ENCODE measurements around the gene CYP26A1.

Gene CYP26A1

GRCh38 chr10:93077860-93078337, 4.2 kb downstream of the CYP26A1 start:
- H3K4me2 ChIP-seq (ENCODE audit: low read depth, low read length, poor library complexity, severe bottlenecking), result no peak overlapping the region
- no peaks in the 10 kb centered on the region for H3K36me3 ChIP-seq (ENCODE audit: insufficient read depth, low read length)
- peaks cover 13% of the 10 kb centered on the region for H3K4me1 ChIP-seq (ENCODE audit: insufficient read depth, low read length, poor library complexity, severe bottlenecking)
- H3K79me2 ChIP-seq (ENCODE audit: insufficient read depth, low read length), result no peaks in the 10 kb centered on the region
- H3F3A ChIP-seq (ENCODE audit: low read depth), result no peaks in the 10 kb centered on the region
- H3K9me2 ChIP-seq (replicated peaks; ENCODE audit: low read depth, low read length), result no peaks in the 10 kb centered on the region
- H3K27me3 ChIP-seq (ENCODE audit: insufficient read depth, low read length, poor library complexity, severe bottlenecking), result no peaks in the 10 kb centered on the region
- H4K20me1 ChIP-seq (ENCODE audit: insufficient read depth, low read length, poor library complexity, severe bottlenecking), result no peaks in the 10 kb centered on the region
- H3K4me3 ChIP-seq (ENCODE audit: low read length, poor library complexity, severe bottlenecking), result no peak overlapping the region
- TF ChIP-seq, protein P1, sequence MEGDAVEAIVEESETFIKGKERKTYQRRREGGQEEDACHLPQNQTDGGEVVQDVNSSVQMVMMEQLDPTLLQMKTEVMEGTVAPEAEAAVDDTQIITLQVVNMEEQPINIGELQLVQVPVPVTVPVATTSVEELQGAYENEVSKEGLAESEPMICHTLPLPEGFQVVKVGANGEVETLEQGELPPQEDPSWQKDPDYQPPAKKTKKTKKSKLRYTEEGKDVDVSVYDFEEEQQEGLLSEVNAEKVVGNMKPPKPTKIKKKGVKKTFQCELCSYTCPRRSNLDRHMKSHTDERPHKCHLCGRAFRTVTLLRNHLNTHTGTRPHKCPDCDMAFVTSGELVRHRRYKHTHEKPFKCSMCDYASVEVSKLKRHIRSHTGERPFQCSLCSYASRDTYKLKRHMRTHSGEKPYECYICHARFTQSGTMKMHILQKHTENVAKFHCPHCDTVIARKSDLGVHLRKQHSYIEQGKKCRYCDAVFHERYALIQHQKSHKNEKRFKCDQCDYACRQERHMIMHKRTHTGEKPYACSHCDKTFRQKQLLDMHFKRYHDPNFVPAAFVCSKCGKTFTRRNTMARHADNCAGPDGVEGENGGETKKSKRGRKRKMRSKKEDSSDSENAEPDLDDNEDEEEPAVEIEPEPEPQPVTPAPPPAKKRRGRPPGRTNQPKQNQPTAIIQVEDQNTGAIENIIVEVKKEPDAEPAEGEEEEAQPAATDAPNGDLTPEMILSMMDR (conservative IDR thresholded peaks at IDR 0.05; ENCODE audit: low read length), result no peak
- no peak for TF ChIP-seq EZH2phosphoT487 (IDR thresholded peaks at IDR 0.05; ENCODE audit: borderline replicate concordance)
- no peaks in the 10 kb centered on the region for H3K9me3 ChIP-seq (ENCODE audit: insufficient read depth, low read depth, low read length)
- H2AFZ ChIP-seq (ENCODE audit: low read length), result no peak overlapping the region
- H3K9ac ChIP-seq (ENCODE audit: low read depth, low read length, poor library complexity, severe bottlenecking), result no peak overlapping the region

DNA sequence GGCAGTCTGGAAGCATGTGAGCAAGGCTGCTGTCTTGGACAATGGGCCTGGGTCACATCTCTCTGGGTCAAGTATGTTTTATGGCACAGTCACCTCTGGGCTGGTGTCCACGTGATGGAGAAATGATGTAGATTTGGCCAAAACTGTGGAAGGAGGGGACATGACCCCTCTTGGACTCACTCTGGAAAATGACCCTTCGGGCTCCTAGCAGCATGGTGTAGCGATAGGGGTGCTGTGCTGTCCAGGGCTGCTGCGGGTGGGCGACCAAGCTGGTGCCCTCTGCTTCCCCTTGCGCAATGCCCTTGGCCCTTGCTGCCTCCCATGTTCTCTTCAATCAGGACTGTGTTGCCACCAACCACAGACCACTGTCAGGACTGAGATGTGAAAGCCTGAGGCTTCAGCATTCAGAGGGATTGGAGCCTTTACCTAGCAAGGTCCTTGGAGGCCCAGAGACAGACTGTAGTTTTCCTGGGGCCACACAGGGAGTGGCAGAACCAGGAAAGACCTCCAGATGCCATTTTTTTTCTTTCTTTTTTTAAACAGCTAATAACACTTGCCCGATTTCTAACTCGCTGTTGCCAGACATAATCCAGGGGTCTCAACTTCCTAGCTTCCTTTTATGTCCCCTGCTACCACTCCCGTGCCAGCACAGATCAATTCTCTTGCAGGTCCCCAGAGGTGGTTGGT, 6.1 kb downstream of the CYP26A1 start:
- Histone ChIP-seq H3F3A (ENCODE audit: low read depth) (no peaks in the 10 kb centered on the region), H3K4me1 (ENCODE audit: insufficient read depth, low read length, poor library complexity, severe bottlenecking) (no peaks in the 10 kb centered on the region), H3K79me2 (ENCODE audit: insufficient read depth, low read length) (no peaks in the 10 kb centered on the region), H3K36me3 (ENCODE audit: insufficient read depth, low read length) (no peaks in the 10 kb centered on the region), H3K4me3 (ENCODE audit: low read length, poor library complexity, severe bottlenecking) (no peak overlapping the region), H3K9me3 (ENCODE audit: insufficient read depth, low read depth, low read length) (no peaks in the 10 kb centered on the region), H3K27me3 (ENCODE audit: insufficient read depth, low read length, poor library complexity, severe bottlenecking) (no peaks in the 10 kb centered on the region), H2AFZ (ENCODE audit: low read length) (peak overlapping the region; percentile 75), H3K9me2 (replicated peaks; ENCODE audit: low read depth, low read length) (no peaks in the 10 kb centered on the region), H3K4me2 (ENCODE audit: low read depth, low read length, poor library complexity, severe bottlenecking) (peak overlapping the region; percentile 58), H3K9ac (ENCODE audit: low read depth, low read length, poor library complexity, severe bottlenecking) (no peak overlapping the region), H4K20me1 (ENCODE audit: insufficient read depth, low read length, poor library complexity, severe bottlenecking) (no peaks in the 10 kb centered on the region)
- TF ChIP-seq EZH2phosphoT487 (IDR thresholded peaks at IDR 0.05; ENCODE audit: borderline replicate concordance), result no peak

GRCh38 chr10:93080350-93081046, 6.8 kb downstream of the CYP26A1 start:
- TF ChIP-seq, protein P1 (conservative IDR thresholded peaks at IDR 0.05; ENCODE audit: low read length), result peak; percentile 90
- TF ChIP-seq EZH2phosphoT487 (IDR thresholded peaks at IDR 0.05; ENCODE audit: borderline replicate concordance), result no peak
- Histone ChIP-seq H3K9me3 (ENCODE audit: insufficient read depth, low read depth, low read length) (no peaks in the 10 kb centered on the region), H4K20me1 (ENCODE audit: insufficient read depth, low read length, poor library complexity, severe bottlenecking) (no peaks in the 10 kb centered on the region), H3F3A (ENCODE audit: low read depth) (no peaks in the 10 kb centered on the region), H3K9me2 (replicated peaks; ENCODE audit: low read depth, low read length) (no peaks in the 10 kb centered on the region), H3K36me3 (ENCODE audit: insufficient read depth, low read length) (no peaks in the 10 kb centered on the region), H3K4me3 (ENCODE audit: low read length, poor library complexity, severe bottlenecking) (no peak overlapping the region), H3K4me2 (ENCODE audit: low read depth, low read length, poor library complexity, severe bottlenecking) (peak overlapping the region; percentile 58), H3K9ac (ENCODE audit: low read depth, low read length, poor library complexity, severe bottlenecking) (no peak overlapping the region), H3K27me3 (ENCODE audit: insufficient read depth, low read length, poor library complexity, severe bottlenecking) (no peaks in the 10 kb centered on the region), H3K4me1 (ENCODE audit: insufficient read depth, low read length, poor library complexity, severe bottlenecking) (no peaks in the 10 kb centered on the region), H2AFZ (ENCODE audit: low read length) (peak overlapping the region; percentile 75), H3K79me2 (ENCODE audit: insufficient read depth, low read length) (no peaks in the 10 kb centered on the region)

All from Loucy (cell line).